ENCODE results near the gene LIN28B.
"Not testable (repeated sequence)": the region's sequence is repeated elsewhere in the genome, so short reads cannot be mapped to it uniquely, and the experiment has no call there.

The LIN28B gene

DNA sequence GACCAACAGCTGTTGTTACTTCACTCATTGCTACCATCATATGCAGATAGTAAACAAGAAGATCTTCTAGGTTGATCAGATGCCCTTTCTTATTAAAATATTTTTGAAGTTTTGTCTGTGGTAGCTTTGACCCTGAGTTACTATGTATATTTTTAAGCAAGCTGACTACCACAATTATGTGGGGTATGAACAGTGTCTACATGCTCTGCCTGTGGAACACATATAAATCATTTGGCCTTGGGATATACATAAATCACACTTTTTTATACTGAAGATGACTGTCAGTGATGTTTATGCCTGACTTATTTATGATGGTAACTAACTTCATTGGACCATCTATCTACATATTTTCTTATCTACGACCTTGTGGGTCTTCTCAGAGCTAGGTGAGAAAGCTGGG, 44.2 kb downstream of the LIN28B start:
- DNase-seq (ENCODE audit: low spot score): no peak
- no peak for TF ChIP-seq CTCF (IDR thresholded peaks at IDR 0.05; ENCODE audit: extremely low read depth, missing control alignments)

DNA sequence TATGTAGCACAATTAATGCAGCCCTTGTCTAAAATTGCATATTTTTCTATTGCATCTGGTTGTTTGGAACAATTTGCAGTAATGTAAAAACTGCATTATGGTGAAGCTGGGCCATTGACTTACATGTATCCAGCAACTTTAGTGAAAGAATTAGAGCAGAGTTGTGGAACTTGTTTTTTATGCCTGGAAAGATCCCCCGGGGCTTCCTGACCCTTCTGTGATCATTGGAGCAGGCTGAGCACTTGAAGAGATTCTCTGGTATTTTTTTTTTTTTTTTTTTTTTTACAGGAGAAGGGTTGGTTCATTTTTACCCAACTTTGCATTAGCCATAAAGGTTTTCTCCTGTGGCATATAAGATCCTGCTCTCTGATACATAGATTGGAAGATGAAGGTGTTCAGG, 45.0 kb downstream of the LIN28B start:
- no peak for DNase-seq (ENCODE audit: low spot score)
- TF ChIP-seq CTCF (IDR thresholded peaks at IDR 0.05; ENCODE audit: extremely low read depth, missing control alignments): no peak

- no peak for TF ChIP-seq CTCF (IDR thresholded peaks at IDR 0.05; ENCODE audit: extremely low read depth, missing control alignments)
- DNase-seq (ENCODE audit: low spot score): no peak
Observed at GRCh38 chr6:105005451-105005850, 48.5 kb downstream of the LIN28B start.

GRCh38 chr6:105013459-105013858, 56.6 kb downstream of the LIN28B start:
- DNase-seq (ENCODE audit: low spot score): not testable (repeated sequence)

DNA sequence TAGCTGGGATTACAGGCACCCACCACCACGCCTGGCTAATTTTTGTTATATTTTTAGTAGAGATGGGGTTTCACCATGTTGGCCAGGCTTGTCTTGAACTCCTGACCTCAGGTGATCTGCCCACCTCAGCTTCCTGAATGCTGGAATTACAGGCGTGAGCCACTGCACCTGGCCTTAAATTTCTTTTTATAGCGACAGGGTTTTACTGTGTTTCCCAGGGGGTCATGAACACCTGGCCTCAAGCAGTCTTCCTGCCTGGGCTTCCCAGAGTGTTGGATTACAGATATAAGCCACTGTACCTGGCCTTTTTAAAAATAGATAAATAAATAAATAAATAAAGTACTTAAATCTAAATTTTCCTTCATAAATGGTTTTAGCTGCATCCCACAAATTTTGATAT, 57.5 kb downstream of the LIN28B start:
- DNase-seq (ENCODE audit: low spot score): no peak
- no peak for TF ChIP-seq CTCF (IDR thresholded peaks at IDR 0.05; ENCODE audit: extremely low read depth, missing control alignments)

DNA sequence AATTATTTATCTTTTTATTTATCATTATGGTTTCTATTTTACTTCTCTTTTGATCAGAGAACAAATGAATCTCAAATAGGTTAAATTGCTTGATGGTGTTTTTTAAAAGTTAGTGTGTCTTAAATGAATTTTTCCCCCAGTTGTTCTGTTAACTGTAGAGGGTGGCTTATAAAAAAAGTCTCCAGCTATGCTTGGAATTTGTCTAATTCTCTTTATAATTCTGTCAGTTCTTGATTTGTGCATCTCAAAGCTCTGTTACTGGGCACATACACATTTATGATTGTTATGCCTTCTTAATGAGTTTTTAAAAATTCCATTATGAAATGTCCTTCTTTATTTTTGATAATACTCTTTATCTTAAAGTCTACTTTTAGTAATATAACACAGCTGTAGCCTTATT, 58.0 kb downstream of the LIN28B start:
- TF ChIP-seq CTCF (IDR thresholded peaks at IDR 0.05; ENCODE audit: extremely low read depth, missing control alignments): no peak

GRCh38 chr6:105015482-105015881, 58.6 kb downstream of the LIN28B start:
- DNase-seq (ENCODE audit: low spot score): no peak
- no peak for TF ChIP-seq CTCF (IDR thresholded peaks at IDR 0.05; ENCODE audit: extremely low read depth, missing control alignments)

More for the DNA sequence above, 58.0 kb downstream of the LIN28B start:
- no peak for DNase-seq (ENCODE audit: low spot score)

- DNase-seq (ENCODE audit: low spot score): no peak
- TF ChIP-seq CTCF (IDR thresholded peaks at IDR 0.05; ENCODE audit: extremely low read depth, missing control alignments): no peak
Observed at GRCh38 chr6:105019285-105019684, 62.4 kb downstream of the LIN28B start.
